ENCODE results near the gene MNT.

DNA sequence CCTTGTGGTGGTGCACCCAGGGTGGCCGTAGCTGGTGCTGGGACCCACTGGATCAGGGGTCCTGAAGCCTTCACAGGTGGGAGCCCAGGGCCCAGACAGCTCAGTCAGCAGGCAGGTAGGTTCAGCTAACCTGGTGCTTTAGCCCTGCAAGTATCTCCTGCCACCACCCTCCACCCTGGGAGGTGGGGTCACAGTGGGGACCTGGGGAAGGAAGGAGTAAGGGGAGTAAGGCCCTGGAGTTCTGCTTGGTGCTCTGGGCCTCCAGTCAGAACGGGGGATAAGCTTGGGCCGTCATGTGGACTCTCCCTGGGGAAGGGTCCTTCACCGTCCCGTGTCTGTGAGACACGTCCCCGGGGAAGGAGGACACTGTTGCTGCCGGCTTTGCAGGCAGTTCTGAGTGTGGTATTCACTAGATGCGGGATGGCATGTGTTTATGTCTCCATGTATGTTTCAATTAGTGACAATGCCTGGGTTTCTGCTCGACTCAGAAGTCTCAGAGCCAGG, 42.9 kb downstream of the MNT start:
- TF ChIP-seq POLR2A (IDR thresholded peaks at IDR 0.05) (no peak), POLR2AphosphoS5 (IDR thresholded peaks at IDR 0.05; ENCODE audit: insufficient read depth in 1 of 2, low read depth in 1 of 2) (no peak)
- TF ChIP-seq, protein P1, sequence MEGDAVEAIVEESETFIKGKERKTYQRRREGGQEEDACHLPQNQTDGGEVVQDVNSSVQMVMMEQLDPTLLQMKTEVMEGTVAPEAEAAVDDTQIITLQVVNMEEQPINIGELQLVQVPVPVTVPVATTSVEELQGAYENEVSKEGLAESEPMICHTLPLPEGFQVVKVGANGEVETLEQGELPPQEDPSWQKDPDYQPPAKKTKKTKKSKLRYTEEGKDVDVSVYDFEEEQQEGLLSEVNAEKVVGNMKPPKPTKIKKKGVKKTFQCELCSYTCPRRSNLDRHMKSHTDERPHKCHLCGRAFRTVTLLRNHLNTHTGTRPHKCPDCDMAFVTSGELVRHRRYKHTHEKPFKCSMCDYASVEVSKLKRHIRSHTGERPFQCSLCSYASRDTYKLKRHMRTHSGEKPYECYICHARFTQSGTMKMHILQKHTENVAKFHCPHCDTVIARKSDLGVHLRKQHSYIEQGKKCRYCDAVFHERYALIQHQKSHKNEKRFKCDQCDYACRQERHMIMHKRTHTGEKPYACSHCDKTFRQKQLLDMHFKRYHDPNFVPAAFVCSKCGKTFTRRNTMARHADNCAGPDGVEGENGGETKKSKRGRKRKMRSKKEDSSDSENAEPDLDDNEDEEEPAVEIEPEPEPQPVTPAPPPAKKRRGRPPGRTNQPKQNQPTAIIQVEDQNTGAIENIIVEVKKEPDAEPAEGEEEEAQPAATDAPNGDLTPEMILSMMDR (IDR thresholded peaks at IDR 0.05): no peak

Data from vagina (tissue), 2 donors.